NCI-H187 (cell line): ENCODE data around the gene HOXA10.

Experiments
- DNase-seq, 2 experiments: peaks; one replicate each; lab custom pipeline; 2025; lab: John Stamatoyannopoulos, UW

Gene HOXA10

DNA sequence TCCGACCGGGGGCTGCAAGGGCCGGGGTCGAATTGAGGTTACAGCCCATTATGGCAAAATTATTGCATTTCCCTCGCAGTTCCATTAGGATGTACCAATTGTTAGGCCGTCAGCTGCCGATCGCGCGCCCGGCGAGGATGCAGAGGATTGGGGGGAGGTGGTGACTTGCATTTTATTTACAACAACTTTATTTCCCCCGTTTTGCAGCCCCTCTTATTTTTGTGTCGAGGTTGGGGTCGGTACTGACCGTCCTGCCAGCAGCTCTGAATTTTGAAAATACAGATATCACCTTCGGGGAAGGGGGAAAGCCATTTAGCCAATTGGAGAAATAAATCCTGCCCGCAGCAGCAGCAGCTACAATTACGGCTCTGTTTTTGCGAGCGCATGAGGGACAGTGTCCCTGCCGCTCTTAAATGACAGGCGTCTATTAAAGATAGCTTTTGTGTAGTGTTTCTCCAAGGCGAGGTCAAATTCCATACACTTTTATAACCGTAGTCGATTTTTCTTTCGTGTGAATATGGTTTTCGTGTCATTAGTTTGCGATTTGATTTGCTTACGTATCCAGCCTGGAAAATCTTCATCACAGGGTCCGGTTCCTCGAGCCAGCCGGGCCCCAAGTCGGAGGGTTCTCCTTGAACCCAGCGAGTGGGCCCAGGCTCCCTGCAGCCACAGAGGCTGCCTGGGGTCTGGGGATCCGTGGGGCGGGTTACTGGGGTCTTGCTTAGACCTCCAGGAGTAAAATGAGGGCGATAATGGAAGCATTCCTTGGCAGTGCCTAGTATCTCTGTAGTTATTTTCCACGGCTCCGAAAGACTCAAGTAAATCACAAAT, 30.0 kb downstream of the HOXA10 start:
- no peak for DNase-seq

DNA sequence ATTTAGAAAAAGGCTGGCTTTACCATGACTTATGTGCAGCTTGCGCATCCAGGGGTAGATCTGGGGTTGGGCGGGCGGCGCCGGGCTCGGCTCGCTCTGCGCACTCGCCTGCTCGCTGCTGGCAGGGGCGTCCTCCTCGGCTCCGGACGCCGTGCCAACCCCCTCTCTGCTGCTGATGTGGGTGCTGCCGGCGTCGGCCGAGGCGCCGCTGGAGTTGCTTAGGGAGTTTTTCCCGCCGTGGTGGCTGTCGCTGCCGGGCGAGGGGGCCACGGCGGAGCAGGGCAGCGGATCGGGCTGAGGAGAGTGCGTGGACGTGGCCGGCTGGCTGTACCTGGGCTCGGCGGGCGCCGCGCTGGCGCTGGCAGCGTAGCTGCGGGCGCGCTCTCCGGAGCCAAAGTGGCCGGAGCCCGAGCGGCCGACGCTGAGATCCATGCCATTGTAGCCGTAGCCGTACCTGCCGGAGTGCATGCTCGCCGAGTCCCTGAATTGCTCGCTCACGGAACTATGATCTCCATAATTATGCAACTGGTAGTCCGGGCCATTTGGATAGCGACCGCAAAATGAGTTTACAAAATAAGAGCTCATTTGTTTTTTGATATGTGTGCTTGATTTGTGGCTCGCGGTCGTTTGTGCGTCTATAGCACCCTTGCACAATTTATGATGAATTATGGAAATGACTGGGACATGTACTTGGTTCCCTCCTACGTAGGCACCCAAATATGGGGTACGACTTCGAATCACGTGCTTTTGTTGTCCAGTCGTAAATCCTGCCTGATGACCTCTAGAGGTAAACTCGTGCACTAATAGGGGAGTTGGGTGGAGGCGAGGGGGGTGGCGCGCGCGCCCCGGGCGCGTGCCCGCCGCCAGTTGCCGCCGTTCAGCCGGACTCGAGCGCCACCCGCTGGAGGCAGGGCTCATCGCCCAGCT, 30.8 kb downstream of the HOXA10 start, which contains the start of gene HOXA5:
HOXA5 (minus strand) TSS at position 659 of the 927 bp plus-strand sequence; CDS start at position 585, 74 bp downstream.
- no peak for DNase-seq

DNA sequence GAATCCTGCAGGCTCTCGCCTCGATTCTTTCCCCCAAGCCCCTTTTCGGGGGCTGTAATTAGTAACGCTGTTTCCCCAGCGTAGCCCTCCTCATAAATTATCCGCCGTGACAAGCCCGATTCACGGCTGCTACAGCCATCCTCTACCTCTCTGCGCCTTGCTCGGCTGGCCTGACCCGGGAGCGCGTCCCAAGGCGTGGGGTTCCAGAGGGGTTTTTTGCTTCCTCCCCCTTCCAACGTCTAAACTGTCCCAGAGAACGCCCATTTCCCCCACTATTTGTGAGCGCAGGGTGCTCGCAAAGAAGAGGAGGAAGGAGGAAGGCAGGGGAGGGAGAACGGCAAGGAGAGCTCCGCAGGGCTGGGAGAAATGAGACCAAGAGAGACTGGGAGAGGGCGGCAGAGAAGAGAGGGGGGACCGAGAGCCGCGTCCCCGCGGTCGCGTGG, 31.5 kb downstream of the HOXA10 start:
- no peak for DNase-seq

DNA sequence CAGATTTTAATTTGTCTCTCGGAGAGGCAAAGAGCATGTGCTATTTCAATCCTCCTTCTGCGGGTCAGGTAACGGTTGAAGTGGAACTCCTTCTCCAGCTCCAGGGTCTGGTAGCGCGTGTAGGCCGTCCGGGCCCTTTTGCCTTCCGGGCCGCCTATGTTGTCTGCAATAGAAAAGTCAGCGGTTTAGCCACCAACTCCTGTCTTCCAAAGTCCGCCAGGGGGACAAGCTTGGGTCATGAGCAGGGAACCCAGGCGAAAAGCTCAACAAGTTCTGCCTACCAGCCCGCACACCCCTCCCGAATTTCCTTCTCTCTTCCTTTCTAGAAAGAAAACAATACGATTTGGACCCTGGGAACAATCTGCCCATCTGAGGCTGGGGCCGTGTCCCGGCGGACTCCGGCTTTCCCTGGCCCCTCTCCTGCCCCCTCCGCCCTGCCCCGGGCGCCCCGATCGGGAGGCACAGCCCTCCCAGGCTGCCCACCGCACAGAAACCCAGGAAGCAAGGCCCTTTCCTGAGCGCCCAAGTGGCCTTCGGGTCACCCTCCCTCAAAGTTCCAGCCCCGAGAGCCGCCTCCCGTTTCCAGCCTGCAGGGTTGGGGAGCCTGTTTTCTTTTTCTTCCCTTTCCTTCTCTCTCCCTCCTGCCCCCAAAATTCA, 32.1 kb downstream of the HOXA10 start:
- DNase-seq: no peak

DNA sequence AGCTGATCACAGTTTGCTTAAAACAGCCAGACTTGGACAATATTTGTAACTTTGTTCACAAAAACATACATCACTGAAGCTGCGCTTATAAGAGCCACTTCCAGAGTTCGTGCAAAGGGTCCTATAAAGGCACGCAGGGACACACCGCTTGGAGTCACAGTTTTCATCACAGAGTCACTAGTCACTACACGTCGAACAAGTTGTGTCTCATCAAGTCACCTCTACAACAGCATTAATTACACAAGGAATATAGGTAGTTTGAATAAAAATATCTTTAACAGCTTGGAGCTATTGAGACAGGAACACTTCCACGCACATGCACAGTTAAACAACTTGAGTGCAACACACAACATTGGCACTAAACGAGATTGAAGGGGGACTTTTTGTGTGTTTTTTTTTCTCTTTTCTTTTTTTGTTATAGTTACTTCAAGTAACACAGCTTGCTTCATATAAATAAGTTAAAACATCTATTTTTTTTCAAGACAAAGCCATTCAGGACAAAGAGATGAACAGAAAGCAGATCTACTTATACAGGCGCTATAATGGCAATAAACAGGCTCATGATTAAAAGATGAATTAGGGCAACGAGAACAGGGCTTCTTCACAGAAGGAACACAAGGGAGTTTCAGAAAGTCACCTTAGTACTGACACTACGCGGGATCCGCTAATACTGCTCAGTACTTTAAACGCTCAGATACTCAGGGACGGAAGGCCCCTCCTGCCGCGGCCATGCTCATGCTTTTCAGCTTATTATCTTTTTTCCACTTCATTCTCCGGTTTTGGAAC, 32.8 kb downstream of the HOXA10 start:
- DNase-seq: no peak

DNA sequence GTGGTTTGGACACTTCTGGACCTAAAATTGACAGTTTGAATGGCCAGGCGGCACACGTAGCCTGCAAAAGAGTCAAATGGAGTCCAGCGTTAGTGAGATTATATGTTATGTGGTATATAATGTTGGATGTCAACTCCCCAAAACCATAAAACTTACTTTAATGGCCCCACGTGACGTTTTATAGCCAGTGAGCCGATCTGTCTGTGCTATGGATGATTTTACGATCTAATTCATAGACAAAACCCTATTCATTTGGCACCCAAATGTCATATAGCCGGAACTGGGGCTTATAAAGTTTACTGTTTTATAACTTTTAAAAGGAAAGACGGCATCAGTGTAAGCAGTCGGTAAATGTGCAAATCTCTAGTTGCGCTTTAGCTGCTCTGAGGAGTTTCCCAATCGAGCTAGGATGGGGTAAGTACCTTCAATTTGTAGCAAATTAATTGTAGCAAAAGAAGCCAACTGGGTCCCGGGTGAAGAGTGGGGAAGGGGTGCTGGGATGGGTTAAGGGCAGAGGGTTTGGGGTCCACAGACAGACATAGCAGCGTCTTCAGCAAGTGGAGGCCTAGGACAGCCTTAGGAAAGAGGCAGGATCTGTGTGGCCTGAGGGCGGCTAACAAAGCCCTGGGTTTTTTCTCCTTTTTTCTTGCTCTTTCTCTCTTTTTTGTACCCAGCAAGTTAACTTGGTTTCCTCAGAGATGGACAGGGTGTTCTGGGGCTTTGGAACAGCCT, 33.8 kb downstream of the HOXA10 start:
- DNase-seq: no peak

DNA sequence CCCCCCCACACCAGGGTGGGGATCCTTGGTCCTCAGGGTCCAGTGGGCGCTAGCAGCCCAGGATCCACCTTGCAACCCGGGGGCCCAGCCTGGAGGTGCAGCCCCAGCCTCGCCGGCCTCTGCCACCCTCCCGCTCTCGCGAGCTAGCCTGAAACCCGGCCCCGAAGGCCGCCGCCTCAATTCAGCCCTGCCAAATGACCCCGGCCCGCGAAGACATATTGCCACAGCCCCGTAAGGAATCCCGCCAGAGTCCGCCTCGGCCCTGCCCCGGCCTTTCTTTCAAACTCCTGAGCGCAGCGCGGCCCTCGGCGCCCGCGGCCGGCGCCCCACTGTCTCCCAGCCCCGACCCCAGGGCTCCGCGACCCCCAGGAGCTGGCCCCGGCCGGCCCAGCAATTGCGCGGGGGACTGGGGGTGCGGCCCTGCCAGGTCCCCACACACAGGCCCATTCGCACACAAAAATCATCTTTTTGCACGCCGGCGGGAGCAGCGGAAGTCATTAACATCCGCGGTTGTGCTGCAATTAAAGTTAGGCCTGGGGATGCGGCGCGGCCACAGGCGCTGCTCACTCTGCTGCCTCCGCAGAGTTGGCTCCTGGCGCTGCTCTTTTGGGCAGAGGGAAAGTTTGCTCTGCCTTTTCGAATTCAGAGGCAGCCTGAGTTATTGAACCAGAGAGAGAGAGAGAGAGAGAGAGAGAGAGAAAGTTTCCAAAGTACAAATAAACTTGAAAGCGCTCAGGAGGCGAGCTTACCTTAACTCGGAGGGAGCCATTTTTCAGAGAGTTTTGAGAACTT, 34.6 kb downstream of the HOXA10 start:
- no peak for DNase-seq

DNA sequence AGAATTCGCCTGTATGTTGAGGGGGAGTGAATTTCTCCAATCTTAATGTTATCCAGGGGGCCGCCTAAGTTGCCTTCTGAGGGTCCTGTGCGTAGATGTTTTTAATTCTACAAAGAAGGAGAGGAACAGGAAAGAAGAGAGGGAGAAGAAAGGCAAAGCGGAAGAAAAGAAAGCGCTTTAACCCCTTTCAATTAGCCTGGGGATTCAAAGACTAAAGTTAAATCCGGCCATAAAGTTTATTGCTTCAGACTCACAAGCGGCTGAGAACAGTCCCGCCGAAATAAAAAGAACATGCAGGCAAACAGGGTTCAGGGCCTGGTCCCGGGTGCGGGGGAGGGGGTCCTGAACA, 35.2 kb downstream of the HOXA10 start:
- no peak for DNase-seq

DNA sequence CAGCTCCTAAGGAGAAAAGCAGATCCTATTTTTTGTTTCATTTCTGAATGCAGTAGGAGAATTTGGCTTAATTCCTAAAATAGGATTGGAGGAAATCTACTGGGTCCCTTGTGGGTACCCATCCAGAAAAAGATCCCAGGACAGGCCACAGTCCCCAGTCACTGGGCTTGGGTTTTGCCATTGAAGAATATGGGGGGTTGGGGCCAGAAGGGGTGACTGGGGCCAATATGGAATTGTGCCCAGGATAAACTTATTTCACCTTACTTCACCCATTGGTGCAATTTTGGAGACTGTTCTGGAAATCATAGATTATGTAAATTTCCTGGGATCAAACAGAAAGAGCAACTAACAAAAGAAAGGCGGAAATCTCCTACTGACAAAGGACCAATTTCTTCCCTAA, 35.6 kb downstream of the HOXA10 start:
- DNase-seq: no peak

DNA sequence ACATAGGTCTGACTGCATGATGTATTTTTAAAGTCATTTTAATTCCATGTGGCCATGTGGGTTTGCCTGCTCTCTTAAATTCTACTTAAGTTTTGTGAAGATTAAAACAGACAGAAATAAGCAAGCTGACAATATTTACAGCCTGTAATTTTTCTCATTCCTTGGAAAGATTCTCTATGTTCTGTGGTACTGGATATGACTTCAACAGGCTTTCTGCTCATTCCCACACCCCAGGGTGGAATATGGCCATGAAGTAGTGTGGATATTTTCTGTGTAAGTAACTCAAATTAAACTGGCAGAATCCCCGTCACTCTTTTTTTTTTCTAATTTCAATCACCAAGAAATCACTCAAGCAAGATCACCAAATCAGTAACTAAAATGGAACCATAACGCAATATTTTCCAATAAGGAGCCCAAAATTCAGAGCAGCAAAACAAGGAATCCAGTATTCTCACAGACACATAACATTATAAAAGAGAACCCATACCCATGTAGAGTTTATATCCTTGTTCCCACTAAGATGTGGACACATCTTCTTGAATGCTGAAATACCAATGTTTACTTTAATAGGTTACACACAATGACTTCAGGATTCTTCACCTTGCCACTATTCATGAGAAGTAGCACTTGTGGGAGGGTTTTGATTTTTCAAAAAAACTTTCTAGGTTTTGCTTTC, 36.3 kb downstream of the HOXA10 start:
- DNase-seq: no peak

DNA sequence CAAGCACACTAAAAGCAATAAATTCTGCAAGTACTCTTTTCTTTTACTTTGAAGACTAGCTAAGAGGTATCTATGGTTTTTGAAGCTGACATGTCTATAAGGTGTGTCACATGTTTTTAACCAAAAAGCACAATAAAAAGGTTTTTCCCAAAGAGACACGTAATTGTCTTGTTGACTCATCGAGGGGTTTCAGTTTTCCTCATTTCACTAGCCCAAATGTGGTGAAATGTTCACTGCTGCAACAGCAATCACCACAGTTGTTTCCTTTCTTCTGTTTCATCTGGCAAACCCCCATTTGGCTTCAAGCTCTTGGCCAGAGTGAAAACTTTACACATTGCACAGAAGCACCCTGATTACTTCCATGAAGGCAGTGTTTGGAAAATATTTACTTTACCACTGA, 39.7 kb downstream of the HOXA10 start:
- DNase-seq: no peak

DNA sequence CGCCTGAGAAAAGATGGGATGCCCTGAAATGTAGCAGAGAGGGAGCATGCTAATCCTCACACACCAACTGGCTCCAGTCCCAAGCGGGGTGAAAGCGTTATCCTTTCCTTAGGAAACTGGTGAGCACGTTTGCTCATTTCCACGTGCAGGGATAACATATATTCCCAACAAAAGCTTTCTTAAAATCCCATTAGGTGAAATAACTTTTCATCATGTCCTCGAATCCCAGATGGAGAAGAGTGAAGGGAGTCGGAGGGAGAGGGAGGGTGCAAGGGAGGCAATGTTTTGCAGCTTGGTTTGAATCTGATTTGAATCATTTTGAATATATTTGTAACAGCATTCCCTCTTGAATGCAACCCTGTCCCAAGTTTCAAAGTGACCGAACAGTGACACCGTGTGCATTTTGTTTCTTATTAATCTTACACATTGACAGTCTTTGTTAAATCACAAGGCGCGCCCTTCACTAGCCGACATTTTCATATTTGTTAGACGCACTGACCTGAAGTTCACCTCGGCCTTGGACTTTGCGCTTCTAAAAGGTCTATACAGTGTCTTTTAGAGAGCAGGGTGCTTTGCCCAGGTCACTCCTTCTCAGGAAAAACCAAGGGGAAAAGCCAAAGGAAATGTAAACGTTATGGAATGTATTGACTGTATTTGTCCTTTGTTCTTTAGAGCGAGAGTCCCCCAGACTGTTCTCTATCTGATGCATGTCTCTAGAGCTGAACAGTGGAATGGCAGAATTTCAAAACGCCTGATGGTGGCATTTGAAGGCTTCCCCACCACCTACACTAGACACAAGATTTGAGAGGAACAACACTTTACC, 40.5 kb downstream of the HOXA10 start:
- no peak for DNase-seq

DNA sequence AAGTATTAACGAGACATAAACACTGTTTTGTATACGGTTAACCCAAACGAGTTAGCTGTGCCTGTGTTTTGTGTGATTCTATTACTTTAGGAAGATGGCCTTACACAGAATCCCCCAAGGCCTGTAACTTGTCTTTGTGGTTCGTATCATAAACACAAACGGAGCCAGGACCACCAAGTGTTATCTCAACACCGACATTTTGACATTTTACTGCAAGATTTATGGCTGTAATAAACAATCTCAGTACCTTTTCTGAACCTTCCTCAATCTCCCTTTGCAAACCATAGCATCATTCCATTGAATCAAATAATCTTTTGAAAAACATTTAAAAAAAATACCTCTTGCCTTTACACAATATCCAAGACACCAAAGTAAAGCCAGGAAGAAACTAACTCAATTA, 41.1 kb downstream of the HOXA10 start:
- no peak for DNase-seq

DNA sequence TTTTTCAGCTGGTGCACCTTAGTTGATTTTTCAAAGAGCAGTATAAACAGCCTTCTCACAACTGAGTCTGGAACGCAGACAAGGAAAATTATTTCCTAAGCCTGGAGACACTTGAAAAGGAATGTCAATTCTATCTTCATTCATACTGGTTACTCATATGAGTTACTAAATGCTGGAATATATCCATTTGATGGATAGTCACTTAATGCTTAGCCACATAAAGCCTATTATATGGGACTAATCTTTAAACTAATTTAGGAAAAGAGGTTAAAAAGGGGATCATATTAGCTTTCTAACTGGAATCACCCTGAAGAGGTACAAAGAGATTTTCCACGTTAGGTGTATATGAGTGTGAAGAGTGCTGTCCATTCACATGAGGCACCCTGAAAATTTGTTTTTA, 41.9 kb downstream of the HOXA10 start:
- DNase-seq: no peak

DNA sequence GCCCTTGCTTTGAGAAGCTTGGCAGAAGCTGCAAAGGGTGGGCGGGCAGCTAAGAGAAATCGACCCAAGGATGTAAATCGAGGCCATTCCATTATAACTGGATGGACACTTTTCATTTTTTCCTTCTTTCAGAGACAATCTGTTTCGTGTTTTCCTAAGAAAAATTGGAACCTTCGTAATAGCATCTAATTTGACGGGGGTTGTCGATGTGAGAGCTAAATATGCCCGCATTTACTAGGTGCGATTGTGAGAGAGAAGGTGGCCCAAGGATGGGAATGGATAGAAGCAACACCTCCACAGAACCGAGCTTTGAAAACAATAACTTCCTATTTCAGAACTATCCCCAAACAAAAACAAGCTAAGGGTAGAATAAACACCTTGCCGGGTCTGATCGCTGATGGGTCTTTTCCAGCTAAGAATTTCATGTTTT, 42.7 kb downstream of the HOXA10 start:
- peak in 1 of 2 experiments; percentile 51 for DNase-seq

DNA sequence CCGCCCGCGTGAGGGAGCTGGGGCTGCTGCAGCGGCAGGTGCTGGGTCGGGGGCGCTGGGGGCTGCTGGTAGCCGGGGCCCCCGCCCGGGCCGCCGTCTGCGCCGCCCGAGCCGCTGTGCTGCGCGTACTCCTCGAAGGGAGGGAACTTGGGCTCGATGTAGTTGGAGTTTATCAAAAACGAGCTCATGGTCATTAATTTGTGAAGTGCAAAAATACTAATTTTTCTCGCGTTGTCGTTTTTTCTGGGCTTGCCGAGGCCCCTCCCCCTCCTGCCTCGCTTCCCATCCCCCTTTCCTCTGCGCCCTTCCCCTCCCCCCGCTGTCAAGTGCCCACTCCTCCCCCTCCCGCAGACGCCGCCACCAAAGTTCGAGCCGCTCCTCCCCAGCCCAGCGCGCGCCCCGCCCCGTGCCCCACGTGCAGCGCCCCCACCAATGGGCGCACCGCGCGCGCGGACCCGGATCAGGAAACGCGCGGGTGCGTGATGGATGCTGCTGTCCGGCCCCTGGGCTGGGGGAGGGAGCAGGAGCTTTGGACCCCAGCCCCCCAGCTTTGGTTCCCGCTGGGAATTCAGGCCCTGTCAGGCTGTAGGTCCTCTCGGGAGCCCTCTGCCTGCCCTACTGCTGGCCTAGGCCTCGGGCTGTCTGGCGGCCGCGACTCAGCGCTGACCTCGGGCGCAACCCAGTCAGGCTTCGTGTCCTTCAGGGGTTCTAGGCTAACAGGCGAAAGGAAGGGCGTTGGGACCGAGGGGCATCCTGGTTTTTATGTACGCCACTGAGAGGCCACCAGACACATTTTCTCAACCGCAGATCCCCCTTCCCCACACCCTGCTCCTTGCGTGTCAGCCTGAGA, 43.4 kb downstream of the HOXA10 start, which contains the start of gene HOXA4:
HOXA4 (minus strand) TSS at position 218 of the 850 bp plus-strand sequence; CDS start at position 194, 24 bp downstream.
- peak; percentile 70 to 75 for DNase-seq
